ENCODE results near the gene PDE1A. TPM values are rescaled to one million over a fixed set of nuclear protein-coding genes. Genes with fewer than 3 reads are reported as not detected.

PDE1A gene
- total RNA-seq, 4 donors from 2014 or later: 0.75 to 8.1 (median 3.8) TPM

GRCh38 chr2:182248898-182249297 is 177.9 kb downstream of the PDE1A start:
- Histone ChIP-seq H3K27ac (no peak overlapping the region), H3K4me3 (no peak overlapping the region), H3K9me3 (no peaks in the 10 kb centered on the region), H3K36me3 (no peaks in the 10 kb centered on the region), H3K4me1 (no peaks in the 10 kb centered on the region), H3K27me3 (no peaks in the 10 kb centered on the region)
- intact Hi-C loops (cut with DNase I; ENCODE audit: low total_unique reads): no loop called here
- DNase-seq: no peak
- WGBS, 2 donors (ENCODE audit: low coverage in 1 of 2): 88 to 92% methylated on average over 2 of the region's 2 CpGs
- in situ Hi-C loops (cut with MboI; ENCODE audit: low pct_ligation_motif_present in 1 of 4, low pct_unique_long_range_greater_than_20kb in 1 of 4, low sequenced_read_pairs in 3 of 4): no loop called here
- TF ChIP-seq CTCF (IDR thresholded peaks at IDR 0.05) (no peak), POLR2A (IDR thresholded peaks at IDR 0.05) (no peak), EP300 (IDR thresholded peaks at IDR 0.05; ENCODE audit: low read depth) (no peak), POLR2AphosphoS5 (IDR thresholded peaks at IDR 0.05) (no peak)

- Histone ChIP-seq H3K4me3 (no peak overlapping the region), H3K27ac (no peak overlapping the region), H3K4me1 (no peaks in the 10 kb centered on the region), H3K9me3 (no peaks in the 10 kb centered on the region), H3K36me3 (no peaks in the 10 kb centered on the region), H3K27me3 (no peaks in the 10 kb centered on the region)
- intact Hi-C loops (cut with DNase I; ENCODE audit: low total_unique reads) (no loop called here), in situ Hi-C loops (cut with MboI; ENCODE audit: low pct_ligation_motif_present in 1 of 4, low pct_unique_long_range_greater_than_20kb in 1 of 4, low sequenced_read_pairs in 3 of 4) (no loop called here)
- 80 to 87% methylated on average over 6 of the region's 6 CpGs for WGBS, 2 donors (ENCODE audit: low coverage in 1 of 2)
- DNase-seq: no peak
- TF ChIP-seq EP300 (IDR thresholded peaks at IDR 0.05; ENCODE audit: low read depth): no peak
- TF ChIP-seq POLR2AphosphoS5 (IDR thresholded peaks at IDR 0.05): no peak
- TF ChIP-seq CTCF (IDR thresholded peaks at IDR 0.05): no peak
- no peak for TF ChIP-seq POLR2A (IDR thresholded peaks at IDR 0.05)
Measured at GRCh38 chr2:182248362-182248761, 178.5 kb downstream of the PDE1A start.

- TF ChIP-seq POLR2A (IDR thresholded peaks at IDR 0.05) (no peak), POLR2AphosphoS5 (IDR thresholded peaks at IDR 0.05) (no peak), CTCF (IDR thresholded peaks at IDR 0.05) (no peak), EP300 (IDR thresholded peaks at IDR 0.05; ENCODE audit: low read depth) (no peak)
Measured at GRCh38 chr2:182247831-182248230, 179.0 kb downstream of the PDE1A start.

GRCh38 chr2:182245963-182246362 is 180.9 kb downstream of the PDE1A start:
- TF ChIP-seq CTCF (IDR thresholded peaks at IDR 0.05): no peak
- no peak for TF ChIP-seq POLR2A (IDR thresholded peaks at IDR 0.05)
- TF ChIP-seq EP300 (IDR thresholded peaks at IDR 0.05; ENCODE audit: low read depth): no peak
- TF ChIP-seq POLR2AphosphoS5 (IDR thresholded peaks at IDR 0.05): no peak
- in situ Hi-C loops (cut with MboI; ENCODE audit: low pct_ligation_motif_present in 1 of 4, low pct_unique_long_range_greater_than_20kb in 1 of 4, low sequenced_read_pairs in 3 of 4): no loop called here
- H3K36me3 ChIP-seq: no peaks in the 10 kb centered on the region
- H3K27ac ChIP-seq: no peak overlapping the region
- no peaks in the 10 kb centered on the region for H3K9me3 ChIP-seq
- no peak overlapping the region for H3K4me3 ChIP-seq
- no peaks in the 10 kb centered on the region for H3K27me3 ChIP-seq
- DNase-seq: no peak
- H3K4me1 ChIP-seq: peaks cover 0 to 5% (median 0%) of the 10 kb centered on the region in 4 donors
- intact Hi-C loops (cut with DNase I; ENCODE audit: low total_unique reads): no loop called here

More at GRCh38 chr2:182247831-182248230, 179.0 kb downstream of the PDE1A start:
- H3K4me3 ChIP-seq: no peak overlapping the region
- 57 to 80% methylated on average over 1 of the region's 1 CpG for WGBS, 2 donors (ENCODE audit: low coverage in 1 of 2)
- H3K4me1 ChIP-seq: no peaks in the 10 kb centered on the region
- no peak overlapping the region for H3K27ac ChIP-seq
- H3K27me3 ChIP-seq: no peaks in the 10 kb centered on the region
- in situ Hi-C loops (cut with MboI; ENCODE audit: low pct_ligation_motif_present in 1 of 4, low pct_unique_long_range_greater_than_20kb in 1 of 4, low sequenced_read_pairs in 3 of 4): no loop called here
- no peaks in the 10 kb centered on the region for H3K36me3 ChIP-seq
- intact Hi-C loops (cut with DNase I; ENCODE audit: low total_unique reads): no loop called here
- no peak for DNase-seq
- no peaks in the 10 kb centered on the region for H3K9me3 ChIP-seq
